ENCODE results near the gene DYNLT2B. TPM values are rescaled to one million over a fixed set of nuclear protein-coding genes. Genes with fewer than 3 reads are reported as not detected.

Gene DYNLT2B
- total and polyA plus RNA-seq, 2 experiments from 2014 or later: 10.9 to 23.5 TPM

DNA sequence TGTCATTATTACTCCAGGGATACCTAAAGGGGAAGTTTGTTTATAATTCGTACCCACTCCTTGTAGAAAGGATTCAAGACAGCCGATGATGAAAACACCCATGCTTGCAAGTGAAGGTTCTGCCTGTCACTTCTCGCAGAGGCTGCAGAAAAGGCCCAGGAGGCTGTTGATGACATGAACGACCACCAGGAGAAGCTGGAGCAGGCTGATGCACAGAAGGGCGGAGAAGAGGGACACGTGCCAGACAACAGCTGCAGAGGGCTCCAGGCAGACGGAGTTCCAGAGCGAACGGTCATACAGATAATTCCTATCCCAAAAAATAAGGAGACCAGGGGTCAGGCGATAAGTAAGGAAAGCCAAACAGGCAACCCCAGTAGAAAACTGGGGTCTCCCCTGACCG lies 5.7 kb upstream of the DYNLT2B start:
- 61% methylated on average over 11 of the region's 11 CpGs for WGBS (ENCODE audit: low lambda C conversion rate, missing lambda C conversion rate)
- H3K79me2 ChIP-seq: no peaks in the 10 kb centered on the region
- H3K4me2 ChIP-seq: no peak overlapping the region

DNA sequence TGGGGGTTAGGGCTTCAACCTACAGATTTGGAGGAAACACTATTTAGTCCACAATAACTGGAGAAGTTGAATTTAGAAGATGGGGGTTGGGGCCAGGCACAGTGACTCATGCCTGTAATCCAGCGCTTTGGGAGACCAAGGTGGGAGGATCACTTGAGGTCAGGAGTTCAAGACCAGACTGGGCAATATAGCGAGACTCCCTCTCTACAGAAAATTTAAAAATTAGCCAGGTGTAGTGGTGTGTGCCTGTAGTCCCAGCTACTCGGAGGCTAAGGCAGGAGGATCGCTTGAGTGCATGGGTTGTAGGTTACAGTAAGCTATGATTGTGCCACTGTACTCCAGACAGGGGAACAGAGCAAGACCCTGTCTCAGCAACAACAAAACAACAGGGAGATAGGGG lies 5.0 kb upstream of the DYNLT2B start:
- H3K79me2 ChIP-seq: no peaks in the 10 kb centered on the region
- no peaks in the 10 kb centered on the region for H3K4me1 ChIP-seq (ENCODE audit: insufficient read depth)
- no peak for DNase-seq (ENCODE audit: low spot score)
- no peaks in the 10 kb centered on the region for H3K9me2 ChIP-seq (replicated peaks; ENCODE audit: insufficient read depth)
- 97% methylated on average over 4 of the region's 4 CpGs for WGBS (ENCODE audit: low lambda C conversion rate, missing lambda C conversion rate)
- no peak overlapping the region for H3K27ac ChIP-seq
- H3K9me3 ChIP-seq (ENCODE audit: low read depth): no peaks in the 10 kb centered on the region
- no peak overlapping the region for H3K4me2 ChIP-seq
- H4K20me1 ChIP-seq (ENCODE audit: insufficient read depth, poor library complexity, severe bottlenecking): no peaks in the 10 kb centered on the region
- no peaks in the 10 kb centered on the region for H3K27me3 ChIP-seq
- no peaks in the 10 kb centered on the region for H3K36me3 ChIP-seq (replicated peaks; ENCODE audit: insufficient read depth, low read depth)
- TF ChIP-seq EZH2phosphoT487 (IDR thresholded peaks at IDR 0.05; ENCODE audit: low read depth, severe bottlenecking, unreplicated experiment) (no peak), EZH2 (IDR thresholded peaks at IDR 0.05; ENCODE audit: borderline replicate concordance) (no peak)
- TF ChIP-seq, protein P1, sequence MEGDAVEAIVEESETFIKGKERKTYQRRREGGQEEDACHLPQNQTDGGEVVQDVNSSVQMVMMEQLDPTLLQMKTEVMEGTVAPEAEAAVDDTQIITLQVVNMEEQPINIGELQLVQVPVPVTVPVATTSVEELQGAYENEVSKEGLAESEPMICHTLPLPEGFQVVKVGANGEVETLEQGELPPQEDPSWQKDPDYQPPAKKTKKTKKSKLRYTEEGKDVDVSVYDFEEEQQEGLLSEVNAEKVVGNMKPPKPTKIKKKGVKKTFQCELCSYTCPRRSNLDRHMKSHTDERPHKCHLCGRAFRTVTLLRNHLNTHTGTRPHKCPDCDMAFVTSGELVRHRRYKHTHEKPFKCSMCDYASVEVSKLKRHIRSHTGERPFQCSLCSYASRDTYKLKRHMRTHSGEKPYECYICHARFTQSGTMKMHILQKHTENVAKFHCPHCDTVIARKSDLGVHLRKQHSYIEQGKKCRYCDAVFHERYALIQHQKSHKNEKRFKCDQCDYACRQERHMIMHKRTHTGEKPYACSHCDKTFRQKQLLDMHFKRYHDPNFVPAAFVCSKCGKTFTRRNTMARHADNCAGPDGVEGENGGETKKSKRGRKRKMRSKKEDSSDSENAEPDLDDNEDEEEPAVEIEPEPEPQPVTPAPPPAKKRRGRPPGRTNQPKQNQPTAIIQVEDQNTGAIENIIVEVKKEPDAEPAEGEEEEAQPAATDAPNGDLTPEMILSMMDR (IDR thresholded peaks at IDR 0.05; ENCODE audit: poor library complexity): no peak
- H3K4me3 ChIP-seq: no peak overlapping the region
- H2AFZ ChIP-seq: no peak overlapping the region

More for the DNA sequence above, 5.7 kb upstream of the DYNLT2B start:
- no peaks in the 10 kb centered on the region for H4K20me1 ChIP-seq (ENCODE audit: insufficient read depth, poor library complexity, severe bottlenecking)
- no peak overlapping the region for H3K4me3 ChIP-seq
- no peaks in the 10 kb centered on the region for H3K9me2 ChIP-seq (replicated peaks; ENCODE audit: insufficient read depth)
- no peak overlapping the region for H3K27ac ChIP-seq
- no peaks in the 10 kb centered on the region for H3K4me1 ChIP-seq (ENCODE audit: insufficient read depth)
- H2AFZ ChIP-seq: no peak overlapping the region
- no peak for TF ChIP-seq EZH2phosphoT487 (IDR thresholded peaks at IDR 0.05; ENCODE audit: low read depth, severe bottlenecking, unreplicated experiment)
- TF ChIP-seq EZH2 (IDR thresholded peaks at IDR 0.05; ENCODE audit: borderline replicate concordance): no peak
- TF ChIP-seq, protein P1 (IDR thresholded peaks at IDR 0.05; ENCODE audit: poor library complexity): peak; percentile 15
- DNase-seq (ENCODE audit: low spot score): peak; percentile 34
- H3K9me3 ChIP-seq (ENCODE audit: low read depth): no peaks in the 10 kb centered on the region
- no peaks in the 10 kb centered on the region for H3K27me3 ChIP-seq
- no peaks in the 10 kb centered on the region for H3K36me3 ChIP-seq (replicated peaks; ENCODE audit: insufficient read depth, low read depth)

DNA sequence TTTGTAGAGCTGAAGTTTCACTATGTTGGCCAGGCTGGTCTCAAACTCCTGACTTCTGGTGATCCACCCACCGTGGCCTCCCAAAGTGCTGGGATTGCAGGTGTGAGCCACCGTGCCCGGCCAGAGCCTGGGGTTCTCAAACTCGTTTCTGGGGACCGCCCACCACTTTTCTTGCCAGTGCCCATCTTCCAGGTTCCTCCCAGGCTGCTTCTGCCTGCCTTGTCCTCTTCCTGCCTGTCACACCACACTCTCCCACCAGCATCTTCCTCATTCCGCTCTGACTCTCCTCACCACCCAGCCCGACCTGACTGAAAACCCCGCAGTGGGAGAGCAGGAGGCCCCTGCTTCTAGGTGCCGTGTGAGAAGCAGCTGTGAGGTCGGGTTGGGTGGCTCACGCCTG lies 3.1 kb upstream of the DYNLT2B start:
- Histone ChIP-seq H3K36me3 (replicated peaks; ENCODE audit: insufficient read depth, low read depth) (no peaks in the 10 kb centered on the region), H4K20me1 (ENCODE audit: insufficient read depth, poor library complexity, severe bottlenecking) (no peaks in the 10 kb centered on the region), H3K9me2 (replicated peaks; ENCODE audit: insufficient read depth) (no peaks in the 10 kb centered on the region), H3K4me3 (no peak overlapping the region), H3K4me1 (ENCODE audit: insufficient read depth) (no peaks in the 10 kb centered on the region), H3K4me2 (no peak overlapping the region), H2AFZ (no peak overlapping the region), H3K27ac (no peak overlapping the region), H3K27me3 (no peaks in the 10 kb centered on the region), H3K79me2 (peaks cover 5% of the 10 kb centered on the region), H3K9me3 (ENCODE audit: low read depth) (no peaks in the 10 kb centered on the region)
- no peak for DNase-seq (ENCODE audit: low spot score)
- TF ChIP-seq EZH2phosphoT487 (IDR thresholded peaks at IDR 0.05; ENCODE audit: low read depth, severe bottlenecking, unreplicated experiment): no peak
- TF ChIP-seq EZH2 (IDR thresholded peaks at IDR 0.05; ENCODE audit: borderline replicate concordance): no peak
- TF ChIP-seq, protein P1 (IDR thresholded peaks at IDR 0.05; ENCODE audit: poor library complexity): no peak
- 92% methylated on average over 11 of the region's 11 CpGs for WGBS (ENCODE audit: low lambda C conversion rate, missing lambda C conversion rate)

DNA sequence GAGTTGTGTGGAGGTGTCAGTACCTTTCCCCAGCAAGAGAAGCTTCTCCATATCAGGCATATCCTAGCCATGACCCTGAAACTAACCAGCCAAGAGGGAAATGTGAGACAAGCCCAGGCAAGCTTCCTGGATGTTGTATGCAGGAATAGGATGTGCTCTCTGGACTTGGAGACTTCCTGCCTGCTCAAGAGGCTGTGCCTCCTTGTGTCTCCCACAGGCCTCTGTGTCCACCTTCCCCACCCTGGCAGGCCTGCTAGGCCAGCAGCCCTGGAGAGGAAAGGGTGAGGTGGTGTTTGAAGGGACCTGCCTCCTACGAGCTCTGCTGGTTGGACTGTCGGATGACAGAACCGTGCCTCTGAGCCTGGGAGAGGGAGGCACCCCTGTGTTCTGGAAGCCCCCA lies 2.1 kb upstream of the DYNLT2B start:
- WGBS (ENCODE audit: low lambda C conversion rate, missing lambda C conversion rate): 69% methylated on average over 3 of the region's 3 CpGs

More for the DNA sequence above, 2.1 kb upstream of the DYNLT2B start:
- Histone ChIP-seq H3K27me3 (no peaks in the 10 kb centered on the region), H3K27ac (no peak overlapping the region), H3K36me3 (replicated peaks; ENCODE audit: insufficient read depth, low read depth) (no peaks in the 10 kb centered on the region), H3K79me2 (peaks cover 6% of the 10 kb centered on the region), H3K9me3 (ENCODE audit: low read depth) (no peaks in the 10 kb centered on the region), H3K4me1 (ENCODE audit: insufficient read depth) (no peaks in the 10 kb centered on the region), H3K9me2 (replicated peaks; ENCODE audit: insufficient read depth) (no peaks in the 10 kb centered on the region), H3K4me3 (no peak overlapping the region), H3K4me2 (no peak overlapping the region), H4K20me1 (ENCODE audit: insufficient read depth, poor library complexity, severe bottlenecking) (no peaks in the 10 kb centered on the region), H2AFZ (no peak overlapping the region)
- DNase-seq (ENCODE audit: low spot score): no peak
- TF ChIP-seq EZH2 (IDR thresholded peaks at IDR 0.05; ENCODE audit: borderline replicate concordance): no peak
- TF ChIP-seq, protein P1 (IDR thresholded peaks at IDR 0.05; ENCODE audit: poor library complexity): no peak
- TF ChIP-seq EZH2phosphoT487 (IDR thresholded peaks at IDR 0.05; ENCODE audit: low read depth, severe bottlenecking, unreplicated experiment): no peak
